ENCODE measurements around the gene KIF6.

KIF6 gene

DNA sequence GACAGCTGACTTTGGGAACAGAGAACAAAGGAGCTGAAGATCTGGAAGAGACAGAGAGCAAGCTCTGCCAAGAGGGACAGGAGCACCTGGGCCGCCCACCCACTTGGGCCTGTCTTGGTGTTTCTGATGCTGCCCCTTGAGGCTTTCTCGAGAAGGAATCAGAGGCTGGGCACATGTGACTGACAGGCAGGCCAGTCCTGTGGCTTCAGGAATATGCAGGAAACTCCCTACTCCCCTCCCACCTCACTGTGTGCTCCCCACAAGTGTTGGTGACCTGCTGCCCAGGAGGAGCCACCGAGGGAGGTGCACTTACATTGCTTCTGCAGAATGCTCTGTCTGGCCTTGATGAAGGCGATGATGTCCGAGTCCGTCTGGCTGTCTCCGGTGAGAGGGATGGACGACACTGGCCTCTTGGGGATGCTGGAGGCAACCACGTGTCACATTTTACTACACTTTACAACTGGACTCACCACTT lies 381.8 kb downstream of the KIF6 start:
- no peak for DNase-seq (ENCODE audit: low read depth in 2 of 2)

- DNase-seq (ENCODE audit: low read depth in 2 of 2) = no peak
Observed at GRCh38 chr6:39342692-39343395, 382.4 kb downstream of the KIF6 start.

GRCh38 chr6:39341937-39342336 lies 383.3 kb downstream of the KIF6 start:
- DNase-seq (ENCODE audit: low read depth in 2 of 2) = no peak

GRCh38 chr6:39341352-39341751 lies 383.9 kb downstream of the KIF6 start:
- no peak for DNase-seq (ENCODE audit: low read depth in 2 of 2)

DNA sequence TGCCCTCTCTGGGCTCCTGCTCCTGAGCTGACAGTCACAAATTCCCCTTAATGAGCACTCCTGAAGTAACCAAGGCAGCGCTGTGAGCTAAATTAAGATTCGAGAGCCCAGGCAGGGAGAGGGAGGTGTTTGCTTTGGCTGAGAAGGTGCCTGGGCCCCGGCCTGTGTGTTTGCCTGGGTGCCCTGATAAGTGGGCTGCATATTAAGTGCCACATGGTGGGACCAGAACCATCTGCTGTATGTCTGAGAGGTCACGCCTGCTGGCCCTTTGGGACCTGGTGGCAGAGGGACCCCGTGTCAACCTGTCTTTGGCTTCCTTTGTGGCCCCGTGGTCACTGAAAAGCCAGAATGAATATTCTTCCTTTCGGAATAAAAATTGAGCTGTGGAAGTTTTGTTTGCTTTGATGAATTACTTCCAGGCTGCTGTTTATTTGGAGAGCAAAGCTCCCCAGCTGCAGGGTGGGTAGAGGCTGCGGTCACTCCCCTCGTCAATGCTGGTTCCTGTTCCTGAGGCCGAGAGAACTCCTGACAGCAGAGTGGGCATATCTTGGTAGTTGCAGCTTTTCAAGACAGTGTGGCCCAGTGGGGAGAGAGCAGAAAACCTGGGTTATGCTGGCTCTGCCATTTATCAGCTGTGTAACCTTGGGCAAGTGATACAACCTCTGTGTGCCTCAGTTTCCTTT lies 385.2 kb downstream of the KIF6 start:
- no peak for DNase-seq (ENCODE audit: low read depth in 2 of 2)

DNA sequence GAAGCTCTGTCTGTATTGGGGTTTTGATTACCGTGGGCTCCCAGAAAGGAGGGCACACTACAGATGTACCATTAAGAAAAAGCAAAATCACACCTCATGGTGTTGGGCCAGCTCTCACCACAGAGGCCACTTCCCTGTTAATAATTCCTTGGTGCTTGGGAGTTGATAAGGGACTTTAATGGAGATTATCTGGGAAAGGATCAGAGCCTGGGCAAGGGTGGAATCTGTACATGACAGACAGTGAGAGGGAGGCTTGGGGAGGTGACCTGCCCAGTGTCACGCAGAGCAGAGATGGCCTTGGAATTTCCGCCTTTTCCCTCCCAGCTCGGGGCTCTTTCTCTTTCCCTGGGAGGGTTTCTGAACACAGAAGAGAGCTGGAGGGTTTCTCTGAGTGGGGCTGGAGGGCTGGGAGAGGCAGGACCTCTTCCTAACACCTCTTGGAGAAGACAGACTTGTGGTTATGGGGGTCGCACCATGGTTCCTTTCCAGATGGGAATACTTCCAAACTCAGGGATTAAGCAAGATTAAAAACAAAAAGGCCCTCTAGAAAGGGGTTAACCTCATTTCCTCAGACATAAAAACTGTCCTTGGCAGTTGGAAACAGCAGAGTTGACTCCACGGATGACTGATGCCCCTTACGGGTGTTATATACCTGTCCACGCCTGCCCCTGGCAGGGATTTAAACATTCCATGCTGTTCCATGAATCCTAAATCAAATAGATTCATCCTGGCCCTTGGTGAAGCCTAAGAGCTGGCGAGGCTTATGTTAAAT lies 385.9 kb downstream of the KIF6 start:
- DNase-seq (ENCODE audit: low read depth in 2 of 2) = no peak

DNA sequence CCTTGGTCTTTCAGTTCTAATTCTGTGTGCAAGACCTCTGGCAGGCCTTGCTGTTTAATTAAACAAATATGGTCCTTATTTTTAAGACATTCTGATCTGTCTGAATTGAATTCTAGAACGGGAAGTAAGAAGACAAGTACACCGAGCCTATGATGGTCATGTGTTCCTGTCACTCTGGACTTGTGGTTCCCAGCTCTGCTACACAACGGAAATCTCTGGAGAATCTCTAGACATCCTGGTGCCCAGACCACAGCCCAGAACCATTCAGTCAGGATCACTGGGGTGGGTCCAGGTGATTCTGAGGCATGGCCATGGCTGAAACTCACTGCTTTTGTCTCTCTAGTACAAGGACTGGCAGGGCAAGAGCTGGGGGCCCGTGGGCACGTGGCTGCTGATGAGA lies 386.8 kb downstream of the KIF6 start:
- DNase-seq (ENCODE audit: low read depth in 2 of 2) = no peak

DNA sequence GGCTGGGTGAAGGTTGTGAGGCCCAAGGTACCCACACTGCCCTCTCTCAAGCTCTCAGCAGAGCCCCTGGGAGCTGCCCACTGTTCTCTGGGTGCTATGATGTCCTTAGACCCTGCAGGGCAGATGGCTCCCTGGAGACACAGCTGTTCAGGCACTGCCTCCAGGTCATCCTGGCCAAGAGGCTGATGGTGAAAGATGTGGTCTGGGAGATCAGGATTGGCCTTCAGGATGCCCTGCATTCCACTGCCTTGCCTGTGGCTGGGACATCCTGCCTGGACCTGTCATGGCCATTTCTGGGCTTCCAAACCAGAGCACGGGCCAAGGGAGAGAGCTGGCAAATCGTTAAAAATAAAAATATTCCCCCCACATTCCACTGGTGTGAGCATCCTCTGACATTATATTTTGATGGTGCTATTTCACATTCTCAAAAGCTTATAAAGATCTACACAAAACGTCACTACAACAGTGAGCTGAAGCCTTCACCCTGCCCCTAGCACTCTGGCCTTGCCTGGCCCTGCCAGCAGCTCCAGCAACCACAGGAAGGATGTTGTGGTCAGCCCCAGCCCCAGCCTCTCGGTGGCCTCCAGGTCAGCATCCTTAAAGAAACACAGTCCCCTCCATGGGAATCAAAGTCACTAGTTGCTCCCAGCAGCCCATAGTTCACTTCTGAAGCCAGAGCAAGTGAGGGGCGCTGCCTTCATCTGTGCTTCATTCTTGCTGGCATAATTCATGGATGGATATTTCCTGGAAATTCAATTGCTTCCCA lies 389.2 kb downstream of the KIF6 start:
- no peak for DNase-seq (ENCODE audit: low read depth in 2 of 2)

GRCh38 chr6:39333644-39334438 lies 391.4 kb downstream of the KIF6 start:
- DNase-seq (ENCODE audit: low read depth in 2 of 2) = no peak

GRCh38 chr6:39330476-39330875 lies 394.7 kb downstream of the KIF6 start:
- DNase-seq (ENCODE audit: low read depth in 2 of 2) = no peak

DNA sequence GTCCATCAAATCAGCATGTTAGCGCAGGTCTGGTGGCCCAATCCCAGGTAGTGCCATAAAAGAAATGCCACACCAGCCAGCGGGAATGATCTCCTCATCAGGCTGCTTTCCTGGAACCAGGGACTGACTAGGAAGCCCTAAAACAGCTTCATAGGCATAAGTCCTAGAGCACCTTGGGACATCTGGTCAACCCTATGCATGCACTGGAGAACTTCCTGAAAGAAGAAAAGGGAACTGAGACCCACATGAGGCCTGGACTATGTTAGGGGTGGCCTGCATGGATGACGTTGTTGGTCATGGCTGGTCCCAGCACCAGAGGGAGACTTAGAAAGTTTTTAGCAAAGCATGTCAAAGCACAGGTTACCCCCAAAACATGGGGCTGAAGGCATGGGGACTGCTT lies 395.2 kb downstream of the KIF6 start:
- no peak for DNase-seq (ENCODE audit: low read depth in 2 of 2)

DNA sequence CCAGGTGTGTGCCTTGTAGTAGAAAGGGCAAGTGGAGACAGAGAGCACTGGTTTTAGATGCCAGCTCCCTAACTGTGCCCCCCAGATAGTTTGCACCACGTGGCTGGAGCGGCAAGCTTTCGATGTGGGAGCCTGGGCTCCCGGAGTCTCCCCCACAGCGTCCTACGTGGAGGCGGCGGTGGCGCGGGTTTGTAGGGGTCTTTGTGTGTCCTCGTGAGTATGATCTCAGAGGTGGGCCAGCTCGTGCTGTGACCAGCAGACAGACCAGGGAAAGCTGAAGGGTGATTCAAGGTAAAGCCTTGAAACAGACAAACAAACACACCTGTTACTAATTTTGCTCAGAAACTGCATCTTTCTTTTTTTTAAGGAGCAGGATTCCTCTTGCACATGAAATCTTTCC lies 397.1 kb downstream of the KIF6 start:
- no peak for DNase-seq (ENCODE audit: low read depth in 2 of 2)

DNA sequence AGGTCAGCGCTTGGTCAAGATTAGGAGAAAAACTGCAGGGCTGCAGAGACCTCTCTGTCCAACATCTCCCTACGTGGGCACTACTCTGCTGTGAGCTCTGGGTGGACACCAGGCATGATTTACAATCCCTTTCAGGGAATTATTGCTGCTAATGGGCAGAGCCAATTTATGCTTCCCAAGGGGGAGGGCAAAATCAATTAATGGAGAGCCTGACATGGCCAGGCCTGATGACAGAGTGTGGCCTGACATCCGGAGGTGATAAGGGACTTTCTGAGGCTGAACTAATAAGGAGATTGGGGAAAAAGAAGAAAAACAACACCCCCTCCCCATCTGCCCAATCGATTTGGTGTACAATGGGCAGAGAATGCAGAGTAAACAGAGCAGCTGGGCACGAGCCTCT lies 397.7 kb downstream of the KIF6 start:
- DNase-seq (ENCODE audit: low read depth in 2 of 2) = no peak

- no peak for DNase-seq (ENCODE audit: low read depth in 2 of 2)
Observed at GRCh38 chr6:39322306-39322850, 402.8 kb downstream of the KIF6 start, which contains the start of gene KCNK16. TSS of gene KCNK16 (minus strand) at chr6:39322702. CDS start at chr6:39322540, 162 bp downstream.

DNA sequence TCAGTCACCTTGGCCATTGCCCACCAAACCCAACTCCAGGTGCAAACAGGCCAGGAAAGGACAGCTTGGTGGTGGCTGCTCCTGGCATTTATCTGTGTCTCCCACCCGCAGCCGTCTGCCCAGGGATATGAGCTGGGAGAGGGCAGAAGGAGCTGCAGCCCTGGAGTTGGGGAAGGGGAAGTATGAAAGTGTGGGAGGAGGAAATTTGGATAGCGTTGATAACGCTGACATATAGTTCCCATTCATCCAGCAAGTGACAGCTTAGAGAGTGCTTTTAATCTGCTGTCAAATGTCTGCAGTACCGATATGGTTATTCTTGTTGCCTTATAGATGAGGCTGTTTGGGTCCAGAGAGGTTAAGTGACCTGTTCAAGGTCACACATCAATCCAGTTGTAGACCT lies 403.4 kb downstream of the KIF6 start:
- no peak for DNase-seq (ENCODE audit: low read depth in 2 of 2)

DNA sequence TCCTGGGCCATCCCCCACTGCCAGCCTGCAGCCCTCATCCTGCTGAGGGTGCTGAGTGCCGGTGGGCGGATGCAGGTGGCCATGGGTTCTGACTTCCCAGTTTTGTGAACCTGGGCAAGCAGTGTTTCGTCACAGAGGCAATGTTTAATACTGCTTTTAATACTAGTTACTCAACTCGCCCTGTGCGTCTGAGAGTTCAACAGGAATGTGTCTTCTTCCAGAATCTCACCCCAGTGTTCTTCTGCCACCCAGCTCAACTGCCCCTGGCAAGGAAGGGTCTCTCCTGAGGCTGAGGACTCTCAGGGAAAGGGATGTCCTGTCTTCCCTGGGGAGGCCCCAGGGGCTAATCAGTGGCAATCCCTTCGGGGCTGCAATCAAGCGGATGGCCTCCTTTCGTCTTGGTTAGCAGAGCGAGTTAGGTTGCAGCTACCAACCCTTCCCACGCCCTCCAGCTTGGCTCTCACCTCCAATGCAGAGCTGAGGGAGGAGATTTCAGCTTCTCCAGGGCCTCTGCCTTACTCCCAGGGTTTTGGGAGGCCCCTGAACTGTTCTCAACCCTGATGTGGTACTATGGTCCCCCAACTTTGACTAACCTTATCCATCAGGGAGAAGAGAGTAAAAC lies 404.7 kb downstream of the KIF6 start:
- no peak for DNase-seq (ENCODE audit: low read depth in 2 of 2)

- no peak for DNase-seq (ENCODE audit: low read depth in 2 of 2)
Observed at GRCh38 chr6:39319621-39320362, 405.4 kb downstream of the KIF6 start.

DNA sequence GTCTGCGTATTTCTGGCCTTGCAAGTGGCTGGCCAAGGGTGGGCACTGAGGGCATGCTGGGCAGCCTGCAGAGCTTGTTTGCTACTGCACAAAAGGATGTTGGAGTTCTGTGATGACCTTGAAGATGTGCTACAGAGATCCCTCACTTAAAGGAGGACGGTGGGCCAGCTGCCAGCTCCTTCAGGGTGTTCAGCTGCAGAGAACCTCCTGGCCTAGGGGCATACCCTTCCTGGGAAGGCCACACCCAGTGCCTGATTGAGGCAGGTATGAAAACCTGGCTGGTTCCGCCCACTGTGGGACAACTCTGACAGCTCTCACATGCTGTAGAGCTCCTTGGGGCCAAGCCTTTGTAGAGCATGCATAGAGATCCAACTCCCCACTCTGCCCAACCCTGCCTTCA lies 408.0 kb downstream of the KIF6 start:
- no peak for DNase-seq (ENCODE audit: low read depth in 2 of 2)

- DNase-seq (ENCODE audit: low read depth in 2 of 2) = no peak
Observed at GRCh38 chr6:39314273-39314795, 410.9 kb downstream of the KIF6 start, which contains the start of gene KCNK17. TSS of gene KCNK17 (minus strand) at chr6:39314419. CDS start at chr6:39314320, 99 bp downstream.

All from stimulated activated CD4-positive, alpha-beta T cell treated with anti-CD3 and anti-CD28 coated beads, Interleukin-1b, Interleukin-23, amount 100 ng/mL, for 4 hours (primary cell).